H1 (cell line): ENCODE results near the gene ITGAE. TPM values are rescaled to one million over a fixed set of nuclear protein-coding genes. Genes with fewer than 3 reads are reported as not detected.

Experiments
- CTCF ChIA-PET: fragments of 300-600 bp; sonication (Branson Sonifier 250); formaldehyde crosslinking; loops from one replicate; lab custom pipeline; 2021; ENCODE audit not compliant: partially characterized antibody; lab: Charles Lee
- POLR2A ChIA-PET: fragments of 300-600 bp; sonication (Branson Sonifier 250); formaldehyde crosslinking; loops from one replicate; lab custom pipeline; 2021; ENCODE audit warnings: inconsistent platforms; ENCODE audit not compliant: partially characterized antibody; lab: Charles Lee
- DNase-seq, 2 experiments: peaks; one replicate each; pipeline versions ENCODE4 v3.0.0 to v3.0.0-alpha.2; 2010 to 2022; ENCODE audit warnings: low spot score in 2 of 2, low read depth in 1 of 2, mixed read lengths in 1 of 2
- FAIRE-seq: peaks from 2 replicates; lab custom pipeline; 2011; peaks lifted over from hg19 to GRCh38; lab: Jason Lieb, UNC
- H2AFZ ChIP-seq: 2 replicates; pipeline ENCODE4 v1.8.1; 2012; ENCODE audit warnings: low read length, inconsistent platforms
- H2AK5ac ChIP-seq: 2 replicates; pipeline ENCODE4 v1.6.1; 2013; ENCODE audit warnings: low read depth, low read length
- H2BK120ac ChIP-seq: replicated peaks from 2 replicates; pipeline ENCODE3; 2013; ENCODE audit warnings: low read depth, low read length, inconsistent platforms
- H2BK12ac ChIP-seq: 2 replicates; pipeline ENCODE4 v1.6.1; 2013; ENCODE audit warnings: low read depth, low read length
- H2BK15ac ChIP-seq: 2 replicates; pipeline ENCODE4 v1.6.1; 2013; ENCODE audit warnings: low read length
- H2BK20ac ChIP-seq: 2 replicates; pipeline ENCODE4 v1.6.1; 2013; ENCODE audit warnings: low read length
- H2BK5ac ChIP-seq: 2 replicates; pipeline ENCODE4 v1.6.1; 2013; ENCODE audit warnings: low read depth, low read length
- H3K14ac ChIP-seq: 2 replicates; pipeline ENCODE4 v1.6.1; 2013; ENCODE audit warnings: inconsistent platforms; ENCODE audit not compliant: insufficient read length
- H3K18ac ChIP-seq: 2 replicates; pipeline ENCODE4 v1.6.1; 2013; ENCODE audit warnings: low read length; ENCODE audit errors: extremely low read depth
- H3K23ac ChIP-seq: 2 replicates; pipeline ENCODE4 v1.6.1; 2013; ENCODE audit warnings: inconsistent platforms; ENCODE audit not compliant: insufficient read length
- H3K23me2 ChIP-seq: 2 replicates; pipeline ENCODE4 v1.6.1; 2013; ENCODE audit warnings: low read depth, low read length
- H3K27ac ChIP-seq: 2 replicates; pipeline ENCODE4 v1.6.1; 2011; ENCODE audit warnings: low read depth, low read length, inconsistent platforms
- H3K27me3 ChIP-seq, 4 experiments: replicated peaks in 1 of 4; 1 replicate in 1 of 4; 2 replicates in 3 of 4; pipeline versions ENCODE4 v1.6.1 to v1.8.1; 2011 to 2013; ENCODE audit warnings: low read length in 3 of 4, mild to moderate bottlenecking in 3 of 4, inconsistent platforms in 2 of 4, mixed read lengths in 2 of 4, moderate library complexity in 1 of 4; ENCODE audit not compliant: control insufficient read depth in 3 of 4, insufficient read depth in 3 of 4; ENCODE audit errors: extremely low read depth in 1 of 4
- H3K36me3 ChIP-seq, 4 experiments: 2 replicates each; pipeline versions ENCODE4 v1.6.1 to v1.8.1; 2011 to 2013; ENCODE audit warnings: mild to moderate bottlenecking in 4 of 4, low read length in 3 of 4, moderate library complexity in 2 of 4, control low read depth in 1 of 4, inconsistent platforms in 1 of 4; ENCODE audit not compliant: insufficient read depth in 4 of 4, control insufficient read depth in 2 of 4
- H3K4ac ChIP-seq: replicated peaks from 2 replicates; pipeline ENCODE3; 2013; ENCODE audit warnings: low read length, low read depth, mixed read lengths, inconsistent platforms; ENCODE audit not compliant: insufficient read length
- H3K4me1 ChIP-seq, 4 experiments: replicated peaks in 1 of 4; 1 replicate in 1 of 4; 2 replicates in 3 of 4; pipeline versions ENCODE4 v1.6.1 to v1.8.1; 2011 to 2013; ENCODE audit warnings: low read length in 3 of 4, inconsistent platforms in 2 of 4, mixed read lengths in 1 of 4; ENCODE audit not compliant: insufficient read depth in 4 of 4, control insufficient read depth in 3 of 4
- H3K4me2 ChIP-seq, 2 experiments: 2 replicates each; pipeline versions ENCODE4 v1.6.1 to v1.8.1; 2011 to 2013; ENCODE audit warnings: low read depth in 2 of 2, low read length in 2 of 2, control low read depth in 1 of 2, inconsistent platforms in 1 of 2, mild to moderate bottlenecking in 1 of 2; ENCODE audit not compliant: insufficient read depth in 1 of 2
- H3K4me3 ChIP-seq, 4 experiments: fragments of 200-600, 300-600 bp in 1 of 4; sonication (generic), shearing (Covaris generic), sonication (Bioruptor Twin) in 1 of 4; 2 replicates each; pipeline versions ENCODE4 v1.5.1 to v1.8.1; 2011 to 2016; ENCODE audit warnings: low read length in 4 of 4, low read depth in 3 of 4, control low read depth in 2 of 4, inconsistent platforms in 2 of 4, mild to moderate bottlenecking in 2 of 4, mixed read lengths in 1 of 4, moderate library complexity in 1 of 4; ENCODE audit not compliant: insufficient read depth in 2 of 4; ENCODE audit errors: extremely low read depth in 1 of 4
- H3K56ac ChIP-seq: replicated peaks from 2 replicates; pipeline ENCODE3; 2013; ENCODE audit warnings: low read depth, mild to moderate bottlenecking, mixed read lengths, low read length, inconsistent platforms; ENCODE audit not compliant: insufficient read length
- H3K79me1 ChIP-seq: 2 replicates; pipeline ENCODE4 v1.6.1; 2013; ENCODE audit warnings: low read depth, low read length, control low read depth
- H3K79me2 ChIP-seq, 2 experiments: 2 replicates each; pipeline versions ENCODE4 v1.6.1 to v1.8.1; 2012 to 2013; ENCODE audit warnings: low read length in 2 of 2, mild to moderate bottlenecking in 2 of 2, inconsistent platforms in 1 of 2; ENCODE audit not compliant: insufficient read depth in 2 of 2, control insufficient read depth in 1 of 2
- H3K9ac ChIP-seq, 4 experiments: replicated peaks in 1 of 4; 1 replicate in 1 of 4; 2 replicates in 3 of 4; pipeline versions ENCODE4 v1.6.1 to v1.8.1; 2011 to 2013; ENCODE audit warnings: low read depth in 3 of 4, low read length in 3 of 4, control low read depth in 2 of 4, mild to moderate bottlenecking in 2 of 4, moderate library complexity in 2 of 4, inconsistent platforms in 1 of 4; ENCODE audit errors: extremely low read depth in 1 of 4
- H3K9me3 ChIP-seq, 2 experiments: 2 replicates each; pipeline versions ENCODE4 v1.6.1 to v1.8.1; 2012 to 2013; ENCODE audit warnings: mild to moderate bottlenecking in 2 of 2, moderate library complexity in 2 of 2, control low read depth in 1 of 2, inconsistent platforms in 1 of 2, low read depth in 1 of 2, low read length in 1 of 2, mixed read lengths in 1 of 2; ENCODE audit not compliant: insufficient read depth in 2 of 2
- H4K20me1 ChIP-seq, 2 experiments: replicated peaks in 1 of 2; 2 replicates each; pipeline versions ENCODE3 to v1.8.1; 2011 to 2013; ENCODE audit warnings: inconsistent platforms in 2 of 2, low read length in 2 of 2, mild to moderate bottlenecking in 1 of 2; ENCODE audit not compliant: insufficient read depth in 2 of 2, control insufficient read depth in 1 of 2
- H4K5ac ChIP-seq: 2 replicates; pipeline ENCODE4 v1.6.1; 2013; ENCODE audit warnings: low read length, low read depth, mixed read lengths, inconsistent platforms; ENCODE audit not compliant: insufficient read length
- H4K8ac ChIP-seq: 2 replicates; pipeline ENCODE4 v1.8.0; 2013; ENCODE audit warnings: mild to moderate bottlenecking, moderate library complexity, low read length, inconsistent platforms; ENCODE audit not compliant: insufficient read depth; ENCODE audit errors: extremely low read depth
- H4K91ac ChIP-seq: replicated peaks from 2 replicates; pipeline ENCODE3; 2013; ENCODE audit warnings: low read length, mixed read lengths, inconsistent platforms; ENCODE audit not compliant: insufficient read length
- BACH1 ChIP-seq: IDR thresholded peaks from 2 replicates; pipeline ENCODE4 v1.6.1; 2012; ENCODE audit warnings: low read length, improper control_type of control experiment
- CBX8 ChIP-seq: fragments of 300-800, 300-1000 bp; sonication (generic); IDR thresholded peaks from 2 replicates; pipeline ENCODE4 v1.7.1; 2016; ENCODE audit warnings: low read depth, low read length, borderline replicate concordance
- CHD1 ChIP-seq: IDR thresholded peaks from 2 replicates; pipeline ENCODE4 v1.6.1; 2012; ENCODE audit warnings: low read depth, low read length, improper control_type of control experiment
- CREB1 ChIP-seq: IDR thresholded peaks from 2 replicates; pipeline ENCODE4 v1.6.1; 2012; ENCODE audit warnings: inconsistent platforms
- TEAD4 ChIP-seq: IDR thresholded peaks from 2 replicates; pipeline ENCODE4 v1.6.1; 2012; ENCODE audit warnings: low read depth, low read length, inconsistent platforms, mixed read lengths
- USF2 ChIP-seq: IDR thresholded peaks from 2 replicates; pipeline ENCODE4 v1.6.1; 2011; ENCODE audit warnings: low read length, improper control_type of control experiment
- WGBS, 2 experiments: shearing (Covaris generic) in 1 of 2; methylation state at CpG; one replicate each; pipeline versions ENCODE4 v1.1.6 to v1.1.7; 2013 to 2015; ENCODE audit warnings: low lambda C conversion rate in 2 of 2, mixed read lengths in 2 of 2, inconsistent platforms in 1 of 2, low coverage in 1 of 2, missing lambda C conversion rate in 1 of 2; ENCODE audit not compliant: insufficient replicate concordance in 2 of 2, insufficient coverage in 1 of 2, insufficient read length in 1 of 2; ENCODE audit errors: extremely low coverage in 1 of 2, missing lambda C conversion rate in 1 of 2; 5-methylcytosine and 5-hydroxymethylcytosine counted together
- polyA plus RNA-seq, 7 experiments: library from polyadenylated mRNA; depleted of rRNA in 3 of 7; stranded (reverse) in 5 of 7; unstranded in 2 of 7; fragments of >200 nt in 5 of 7; fragments of 200-250 nt in 2 of 7; gene quantifications; 1 replicate in 5 of 7; 2 replicates in 1 of 7; 4 replicates in 1 of 7; pipeline versions ENCODE4 v1.2.1 to v1.2.3, GENCODE V29; 2011 to 2013; ENCODE audit warnings: missing spikeins in 2 of 7, mixed read lengths in 2 of 7
- total RNA-seq: library from RNA; stranded (reverse); fragmentation: NEBNext Ultra II Directional; extraction: Animal tissue kit (Norgen Biotek cat#: 25700); gene quantifications from 2 replicates; pipeline ENCODE4 v1.2.1, GENCODE V29; 2021

The ITGAE gene
- total and polyA plus RNA-seq, 2 of the 8 experiments (the other 6 are each of a cell fraction or from before 2014, with no cell fraction given) = 23.2 to 43.1 TPM

- H2BK15ac ChIP-seq = no peak overlapping the region
- no peak overlapping the region for H2AFZ ChIP-seq
- H4K8ac ChIP-seq = no peak overlapping the region
- 92% methylated on average over 17 of the region's 17 CpGs; no CpG with 5 or more reads in 1 of the 2 experiments for WGBS, 2 experiments
- peaks cover 2 to 5% of the 10 kb centered on the region in 2 experiments for H4K20me1 ChIP-seq
- peak overlapping the region; percentile 13; the same call in 1 of the 2 replicates for H2AK5ac ChIP-seq
- FAIRE-seq = no peak
- no peaks in the 10 kb centered on the region for H3K27me3 ChIP-seq
- no peaks in the 10 kb centered on the region for H3K79me1 ChIP-seq
- no peak for DNase-seq
- no peaks in the 10 kb centered on the region for H3K9me3 ChIP-seq
- no peak overlapping the region for H2BK120ac ChIP-seq
- H3K79me2 ChIP-seq = no peaks in the 10 kb centered on the region
- no peak overlapping the region for H3K27ac ChIP-seq
- H3K18ac ChIP-seq = no peak overlapping the region
- no peaks in the 10 kb centered on the region; a peak in 1 of 7 replicates for H3K4me1 ChIP-seq
- H4K91ac ChIP-seq = no peak overlapping the region
- H3K9ac ChIP-seq = no peak overlapping the region
- H3K14ac ChIP-seq = no peak overlapping the region
- no peaks in the 10 kb centered on the region for H3K36me3 ChIP-seq
- H2BK20ac ChIP-seq = no peak overlapping the region
- H3K4me3 ChIP-seq = no peak overlapping the region
- H4K5ac ChIP-seq = no peak overlapping the region
- ChIA-PET CTCF (interaction anchor here (0.6 to 3.8 kb wide), 10 partner anchors 11 to 118 kb away, joined by 3 to 32 read pairs (median 3); partner anchors contain the start of gene NCBP3), POLR2A (interaction anchor here (0.7 to 1.0 kb wide), 3 partner anchors 49 to 234 kb away, joined by 3 to 4 read pairs (median 3); no protein-coding TSS in a partner anchor)
- H3K4me2 ChIP-seq = no peak overlapping the region
- no peaks in the 10 kb centered on the region for H3K23me2 ChIP-seq
- H3K4ac ChIP-seq = no peak overlapping the region
- peak overlapping the region; percentile 18; the same call in 1 of the 2 replicates for H2BK5ac ChIP-seq
- H3K23ac ChIP-seq = no peak overlapping the region
- peak overlapping the region; percentile 20; the same call in 1 of the 2 replicates for H2BK12ac ChIP-seq
- H3K56ac ChIP-seq = no peak overlapping the region
- TF ChIP-seq TEAD4 (no peak), USF2 (no peak), BACH1 (no peak), CBX8 (no peak), CREB1 (no peak), CHD1 (no peak)
Observed at GRCh38 chr17:3796110-3796821, 4.7 kb downstream of the ITGAE start.
